ENCODE results near the gene KTI12. TPM values are rescaled to one million over a fixed set of nuclear protein-coding genes. Genes with fewer than 3 reads are reported as not detected.

The KTI12 gene
- total RNA-seq, 2 experiments from 2014 or later: 16.4 to 16.8 TPM

DNA sequence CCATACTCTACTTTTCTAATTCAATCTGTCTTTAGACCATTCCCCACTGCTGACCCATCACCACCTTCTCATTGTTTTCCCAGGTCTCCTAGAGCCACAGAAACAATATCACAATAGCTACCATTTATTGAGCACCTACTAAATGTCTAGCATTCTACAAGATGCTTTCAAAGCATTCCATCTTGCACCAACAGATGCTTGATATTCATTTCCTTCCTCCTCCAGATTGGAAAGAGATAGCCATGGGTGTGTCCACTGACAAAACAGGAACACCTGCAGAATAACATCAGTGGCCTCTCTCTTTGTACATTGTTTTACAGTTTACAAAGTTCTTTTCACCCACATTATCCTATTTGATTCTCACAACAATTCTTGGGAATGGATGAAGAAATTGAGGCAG lies 45.4 kb downstream of the KTI12 start:
- POLR2A ChIA-PET: no interaction called here
- BruUV-seq (replicated peaks): no TSS peak
- no peaks in the 10 kb centered on the region for H3K79me2 ChIP-seq (ENCODE audit: insufficient read depth, low read depth, low read length)
- no peaks in the 10 kb centered on the region for H3K9me2 ChIP-seq (ENCODE audit: insufficient read depth, low read length)
- no peak overlapping the region for H3K4me3 ChIP-seq (ENCODE audit: low read depth, low read length, poor library complexity, severe bottlenecking)
- H3K36me3 ChIP-seq (ENCODE audit: insufficient read depth, low read length): no peaks in the 10 kb centered on the region
- no peak overlapping the region for H2AFZ ChIP-seq (ENCODE audit: low read length)
- no peak overlapping the region for H3K4me2 ChIP-seq (ENCODE audit: low read length)
- no peak for DNase-seq (ENCODE audit: low spot score)
- no peaks in the 10 kb centered on the region for H4K20me1 ChIP-seq (ENCODE audit: insufficient read depth, low read length)
- CTCF ChIA-PET (ENCODE audit: unreplicated experiment): interaction anchor here (0.5 kb wide), 1 partner anchor 91 kb away, joined by 6 read pairs; no protein-coding TSS in a partner anchor
- H3K27ac ChIP-seq (ENCODE audit: low read depth, low read length, poor library complexity, severe bottlenecking): no peak overlapping the region
- H3K9me3 ChIP-seq (ENCODE audit: low read length): no peaks in the 10 kb centered on the region
- TF ChIP-seq, protein P1, sequence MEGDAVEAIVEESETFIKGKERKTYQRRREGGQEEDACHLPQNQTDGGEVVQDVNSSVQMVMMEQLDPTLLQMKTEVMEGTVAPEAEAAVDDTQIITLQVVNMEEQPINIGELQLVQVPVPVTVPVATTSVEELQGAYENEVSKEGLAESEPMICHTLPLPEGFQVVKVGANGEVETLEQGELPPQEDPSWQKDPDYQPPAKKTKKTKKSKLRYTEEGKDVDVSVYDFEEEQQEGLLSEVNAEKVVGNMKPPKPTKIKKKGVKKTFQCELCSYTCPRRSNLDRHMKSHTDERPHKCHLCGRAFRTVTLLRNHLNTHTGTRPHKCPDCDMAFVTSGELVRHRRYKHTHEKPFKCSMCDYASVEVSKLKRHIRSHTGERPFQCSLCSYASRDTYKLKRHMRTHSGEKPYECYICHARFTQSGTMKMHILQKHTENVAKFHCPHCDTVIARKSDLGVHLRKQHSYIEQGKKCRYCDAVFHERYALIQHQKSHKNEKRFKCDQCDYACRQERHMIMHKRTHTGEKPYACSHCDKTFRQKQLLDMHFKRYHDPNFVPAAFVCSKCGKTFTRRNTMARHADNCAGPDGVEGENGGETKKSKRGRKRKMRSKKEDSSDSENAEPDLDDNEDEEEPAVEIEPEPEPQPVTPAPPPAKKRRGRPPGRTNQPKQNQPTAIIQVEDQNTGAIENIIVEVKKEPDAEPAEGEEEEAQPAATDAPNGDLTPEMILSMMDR (conservative IDR thresholded peaks at IDR 0.05; ENCODE audit: low read length): no peak
- no peak for TF ChIP-seq EZH2phosphoT487 (IDR thresholded peaks at IDR 0.05; ENCODE audit: borderline replicate concordance, low read depth, low read length)
- intact Hi-C loops (cut with micrococcal nuclease; ENCODE audit: unreplicated experiment): no loop called here
- H3K4me1 ChIP-seq (ENCODE audit: insufficient read depth, low read length, poor library complexity, severe bottlenecking): no peaks in the 10 kb centered on the region

DNA sequence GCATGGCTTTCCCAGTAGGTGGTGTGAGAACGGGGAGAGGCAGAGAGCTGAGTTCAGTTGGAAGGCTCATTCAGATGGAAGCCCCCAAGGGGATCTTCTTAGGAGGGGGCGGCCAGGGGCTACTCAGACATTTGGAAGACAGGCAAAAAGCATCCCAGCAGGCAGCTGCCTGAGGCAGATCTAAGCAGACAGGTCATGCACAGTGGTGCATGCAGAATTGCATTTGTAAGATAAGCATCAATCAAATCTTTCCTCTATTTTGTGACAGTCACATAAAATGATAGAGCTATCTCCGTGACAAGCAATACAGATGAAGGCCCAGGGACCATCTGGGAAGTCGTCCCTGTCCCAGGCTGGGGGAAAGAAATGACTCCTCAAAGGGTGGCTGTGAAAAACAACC lies 46.9 kb downstream of the KTI12 start:
- POLR2A ChIA-PET: interaction anchor here (0.6 kb wide), 1 partner anchor 34 kb away, joined by 3 read pairs; no protein-coding TSS in a partner anchor
- H3K4me1 ChIP-seq (ENCODE audit: insufficient read depth, low read length, poor library complexity, severe bottlenecking): no peaks in the 10 kb centered on the region
- no peaks in the 10 kb centered on the region for H3K36me3 ChIP-seq (ENCODE audit: insufficient read depth, low read length)

DNA sequence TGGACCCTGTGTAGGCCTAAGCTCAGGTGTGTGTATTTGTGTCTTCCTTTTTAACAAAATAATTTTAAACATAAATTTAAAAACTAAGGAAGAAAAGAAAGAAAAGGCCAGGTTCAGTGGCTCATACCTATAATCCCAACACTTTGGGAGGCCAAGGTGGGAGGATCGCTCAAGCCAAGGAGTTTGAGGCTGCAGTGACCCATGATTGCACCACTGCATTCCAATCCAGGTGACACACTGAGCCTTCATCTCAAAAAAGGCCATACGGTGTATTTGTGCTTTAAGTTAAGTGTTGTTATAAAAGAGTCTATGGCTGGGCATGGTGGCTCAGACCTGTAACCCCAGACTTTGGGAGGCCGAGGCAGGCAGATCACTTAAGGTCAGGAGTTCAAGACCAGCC lies 51.4 kb downstream of the KTI12 start:
- no peaks in the 10 kb centered on the region for H3K79me2 ChIP-seq (ENCODE audit: insufficient read depth, low read depth, low read length)
- TF ChIP-seq, protein P1 (conservative IDR thresholded peaks at IDR 0.05; ENCODE audit: low read length): no peak
- no peak for TF ChIP-seq EZH2phosphoT487 (IDR thresholded peaks at IDR 0.05; ENCODE audit: borderline replicate concordance, low read depth, low read length)
- ChIA-PET CTCF (ENCODE audit: unreplicated experiment) (no interaction called here), POLR2A (interaction anchor here (0.9 kb wide), 1 partner anchor 12 kb away, joined by 3 read pairs; no protein-coding TSS in a partner anchor)
- no peaks in the 10 kb centered on the region for H4K20me1 ChIP-seq (ENCODE audit: insufficient read depth, low read length)
- no peaks in the 10 kb centered on the region for H3K36me3 ChIP-seq (ENCODE audit: insufficient read depth, low read length)
- H2AFZ ChIP-seq (ENCODE audit: low read length): no peak overlapping the region
- intact Hi-C loops (cut with micrococcal nuclease; ENCODE audit: unreplicated experiment): no loop called here
- H3K4me1 ChIP-seq (ENCODE audit: insufficient read depth, low read length, poor library complexity, severe bottlenecking): no peaks in the 10 kb centered on the region
- H3K27ac ChIP-seq (ENCODE audit: low read depth, low read length, poor library complexity, severe bottlenecking): no peak overlapping the region
- H3K4me3 ChIP-seq (ENCODE audit: low read depth, low read length, poor library complexity, severe bottlenecking): no peak overlapping the region
- no peak for DNase-seq (ENCODE audit: low spot score)
- no peak overlapping the region for H3K4me2 ChIP-seq (ENCODE audit: low read length)
- no TSS peak for BruUV-seq (replicated peaks)
- no peaks in the 10 kb centered on the region for H3K9me2 ChIP-seq (ENCODE audit: insufficient read depth, low read length)
- H3K9me3 ChIP-seq (ENCODE audit: low read length): no peaks in the 10 kb centered on the region

More for the DNA sequence above, 46.9 kb downstream of the KTI12 start:
- no peak overlapping the region for H3K4me2 ChIP-seq (ENCODE audit: low read length)
- no peak for DNase-seq (ENCODE audit: low spot score)
- H3K4me3 ChIP-seq (ENCODE audit: low read depth, low read length, poor library complexity, severe bottlenecking): no peak overlapping the region
- intact Hi-C loops (cut with micrococcal nuclease; ENCODE audit: unreplicated experiment): no loop called here
- H3K27ac ChIP-seq (ENCODE audit: low read depth, low read length, poor library complexity, severe bottlenecking): no peak overlapping the region
- no peak overlapping the region for H2AFZ ChIP-seq (ENCODE audit: low read length)
- TF ChIP-seq EZH2phosphoT487 (IDR thresholded peaks at IDR 0.05; ENCODE audit: borderline replicate concordance, low read depth, low read length): no peak
- TF ChIP-seq, protein P1 (conservative IDR thresholded peaks at IDR 0.05; ENCODE audit: low read length): no peak
- H4K20me1 ChIP-seq (ENCODE audit: insufficient read depth, low read length): no peaks in the 10 kb centered on the region
- CTCF ChIA-PET (ENCODE audit: unreplicated experiment): no interaction called here
- BruUV-seq (replicated peaks): no TSS peak
- no peaks in the 10 kb centered on the region for H3K79me2 ChIP-seq (ENCODE audit: insufficient read depth, low read depth, low read length)
- no peaks in the 10 kb centered on the region for H3K9me3 ChIP-seq (ENCODE audit: low read length)
- no peaks in the 10 kb centered on the region for H3K9me2 ChIP-seq (ENCODE audit: insufficient read depth, low read length)

Small RNAs within 50 kb of the gene (small RNA-seq; reads per million reads assigned to genes)
- gene RN7SL290P: not detected

Other genes starting within 250 kb of the KTI12 start
- 48.0 TPM in 2 replicates for gene NRDC, start 155.1 kb downstream of the KTI12 start, total RNA-seq (2014; rRNA removed; shearing (Covaris generic))
- 156 and 162 TPM in 2 replicates for gene NRDC, start 155.1 kb downstream of the KTI12 start, total RNA-seq (2022)
- 0.03 and 0.05 TPM in 2 replicates for gene RAB3B, start 43.1 kb downstream of the KTI12 start, total RNA-seq (2014; rRNA removed; shearing (Covaris generic))
- not detected in 2 replicates for gene RAB3B, start 43.1 kb downstream of the KTI12 start, total RNA-seq (2022)
- 26.6 and 28.5 TPM in 2 replicates for gene TXNDC12, start 21.4 kb upstream of the KTI12 start, total RNA-seq (2014; rRNA removed; shearing (Covaris generic))
- gene TXNDC12, start 21.4 kb upstream of the KTI12 start, total RNA-seq (2022): 38.2 and 40.5 TPM in 2 replicates
- gene BTF3L4, start 22.5 kb upstream of the KTI12 start, total RNA-seq (2014; rRNA removed; shearing (Covaris generic)): 25.5 and 27.4 TPM in 2 replicates
- gene BTF3L4, start 22.5 kb upstream of the KTI12 start, total RNA-seq (2022): 47.6 and 49.0 TPM in 2 replicates
- gene ZFYVE9, start 108.3 kb upstream of the KTI12 start, total RNA-seq (2014; rRNA removed; shearing (Covaris generic)): 5.6 and 9.4 TPM in 2 replicates
- gene ZFYVE9, start 108.3 kb upstream of the KTI12 start, total RNA-seq (2022): 3.7 and 4.0 TPM in 2 replicates

Measured in OCI-LY7 (cell line).